HG02642 (cell line): Measurements from ENCODE around the gene CWH43.
A peak's percentile ranks its signal among the peaks of the same experiment; 100 is the strongest.
"Not testable (repeated sequence)": the region's sequence is repeated elsewhere in the genome, so short reads cannot be mapped to it uniquely, and the experiment has no call there.

Experiments used
- ATAC-seq: cut with Tn5 transposase; IDR thresholded peaks from one replicate; pipeline ENCODE4 v1.9.1; 2021; ENCODE audit warnings: mild to moderate bottlenecking; ENCODE audit not compliant: unreplicated experiment, poor library complexity

The CWH43 gene

DNA sequence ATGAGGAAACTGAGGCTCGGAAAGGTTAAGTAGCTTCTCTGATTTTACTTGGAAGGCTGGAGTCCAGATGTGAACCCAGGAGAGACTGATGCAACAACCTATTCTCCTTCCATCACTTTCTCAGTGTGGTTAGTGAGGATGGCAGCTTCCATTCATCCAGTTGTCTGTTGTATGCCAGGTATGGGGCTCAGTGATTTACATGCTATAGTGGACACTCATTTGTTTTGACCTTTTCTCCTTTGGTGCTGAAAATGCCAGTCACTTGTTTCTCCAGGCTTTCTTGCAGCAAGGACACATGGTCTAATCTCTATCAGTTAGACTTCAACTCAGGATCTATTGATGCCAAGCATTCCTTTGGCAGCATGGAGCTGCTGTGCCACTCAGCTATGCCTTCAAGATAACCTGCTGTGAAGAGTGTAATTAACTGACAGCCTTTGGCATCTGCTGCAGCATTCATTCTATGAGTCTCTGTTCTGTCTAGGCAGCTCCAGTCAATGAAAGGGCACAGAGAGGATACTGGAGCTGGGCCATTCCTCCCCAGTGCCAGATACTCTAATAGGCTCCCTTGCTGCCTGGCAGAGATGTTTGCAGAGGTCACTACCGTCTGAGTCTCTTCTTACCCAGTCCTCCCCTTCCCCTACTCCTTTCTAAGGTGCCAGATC lies 11.0 kb upstream of the CWH43 start:
- ATAC-seq, result no peak

DNA sequence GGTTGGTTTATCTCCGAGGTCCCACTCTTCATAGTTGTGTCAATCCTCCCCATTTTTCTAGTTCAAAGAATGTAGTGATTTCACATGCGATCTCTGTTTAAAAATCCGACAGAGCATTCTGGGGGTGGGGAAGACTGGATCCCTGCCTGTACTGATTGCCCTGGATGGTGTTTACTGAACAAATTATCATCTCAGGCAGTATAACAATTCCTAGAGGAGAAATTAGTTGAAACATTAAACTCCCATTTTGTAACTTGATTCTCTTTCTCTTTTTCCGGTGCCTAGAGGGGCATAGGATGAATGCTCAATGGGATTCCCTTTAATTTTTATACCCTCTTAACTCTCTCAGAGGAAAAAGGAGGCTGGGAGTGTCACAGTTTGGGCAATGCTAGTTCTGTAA lies 10.0 kb upstream of the CWH43 start:
- ATAC-seq, result no peak

DNA sequence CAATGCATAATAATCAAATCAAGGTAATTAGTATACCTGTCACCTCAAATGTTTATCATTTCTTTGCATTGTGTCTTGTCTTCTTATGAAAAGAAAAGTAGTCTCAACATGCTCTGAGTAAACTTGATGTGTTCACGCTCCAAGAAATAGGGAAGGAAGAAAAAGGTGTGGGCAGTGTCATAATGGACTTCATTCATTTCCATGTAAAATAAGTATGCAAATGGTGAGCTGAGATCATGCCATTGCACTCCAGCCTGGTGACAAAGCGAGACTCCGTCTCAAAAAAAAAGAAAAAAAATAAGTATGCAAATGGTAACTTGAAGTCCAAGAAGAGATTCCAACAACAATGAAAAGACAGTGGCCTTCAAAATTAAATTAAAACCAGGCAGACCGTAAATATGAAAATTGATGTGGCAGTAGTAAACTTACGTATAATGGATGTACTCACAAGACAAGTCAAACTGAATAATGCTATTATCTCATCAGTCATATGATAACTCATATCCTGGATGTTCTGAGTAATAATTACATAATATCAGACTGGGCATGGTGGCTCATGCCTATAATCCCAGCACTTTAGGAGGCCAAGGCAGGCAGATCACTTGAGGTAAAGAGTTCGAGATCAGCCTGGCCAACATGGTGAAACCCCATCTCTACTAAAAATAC lies 6.0 kb upstream of the CWH43 start:
- ATAC-seq, result no peak

DNA sequence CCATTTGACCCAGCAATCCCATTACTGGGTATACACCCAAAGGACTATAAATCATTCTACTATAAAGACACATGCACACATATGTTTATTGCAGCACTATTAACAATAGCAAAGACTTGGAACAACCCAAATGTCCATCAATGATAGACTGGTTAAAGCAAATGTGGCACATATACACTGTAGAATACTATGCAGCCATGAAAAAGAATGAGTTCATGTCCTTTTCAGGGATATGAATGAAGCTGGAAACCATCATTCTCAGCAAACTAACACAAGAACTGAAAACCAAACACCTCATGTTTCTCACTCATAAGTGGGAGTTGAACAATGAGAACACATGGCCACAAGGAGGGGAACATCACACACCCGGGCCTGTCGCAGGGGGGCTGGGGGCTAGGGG lies 2.1 kb upstream of the CWH43 start:
- not testable (repeated sequence) for ATAC-seq

DNA sequence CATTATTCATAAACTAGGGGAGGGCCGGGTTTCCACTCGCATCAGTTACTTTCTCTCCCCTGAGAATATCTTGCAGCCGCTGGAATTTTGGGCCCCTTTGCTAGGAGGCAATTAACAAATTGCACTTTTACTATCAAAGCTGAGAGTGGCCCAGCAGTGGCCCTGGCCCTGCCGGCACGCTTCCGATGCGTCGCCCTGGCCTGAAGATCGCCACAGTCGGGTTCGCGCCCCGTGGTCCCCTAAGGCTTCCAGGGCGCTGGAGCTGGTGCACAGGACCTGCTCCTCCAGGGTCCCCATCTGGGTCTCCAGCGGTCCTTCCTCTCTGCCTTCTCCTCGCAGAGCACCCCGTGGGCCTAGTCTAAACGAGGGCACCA lies 486 bp upstream of the CWH43 start:
- ATAC-seq, result no peak

DNA sequence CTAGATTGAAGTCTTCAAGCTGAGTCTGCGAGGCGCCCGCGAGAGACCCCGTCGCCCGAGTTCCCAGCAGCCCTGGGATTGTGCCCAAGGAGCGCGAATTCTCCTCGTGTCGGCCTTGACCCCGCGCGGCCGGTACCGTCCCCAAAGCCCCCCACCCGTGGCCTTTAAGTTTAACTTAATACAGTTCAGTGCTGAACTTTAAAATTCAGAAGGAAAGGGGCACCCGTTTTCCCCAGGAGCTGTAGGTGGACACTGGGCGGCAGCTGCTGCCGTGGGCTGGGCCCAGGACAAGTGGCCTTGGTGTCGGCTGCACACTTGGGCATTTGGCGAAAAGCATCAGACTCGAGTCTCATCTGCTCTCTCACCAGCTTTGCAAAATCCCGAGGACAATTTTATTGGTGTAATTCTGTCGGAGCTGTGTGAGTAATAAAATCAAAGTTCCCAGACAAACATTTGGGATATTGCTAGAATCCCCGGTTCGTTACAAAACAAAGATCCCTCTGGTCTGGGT lies 634 bp downstream of the CWH43 start:
- ATAC-seq, result no peak

DNA sequence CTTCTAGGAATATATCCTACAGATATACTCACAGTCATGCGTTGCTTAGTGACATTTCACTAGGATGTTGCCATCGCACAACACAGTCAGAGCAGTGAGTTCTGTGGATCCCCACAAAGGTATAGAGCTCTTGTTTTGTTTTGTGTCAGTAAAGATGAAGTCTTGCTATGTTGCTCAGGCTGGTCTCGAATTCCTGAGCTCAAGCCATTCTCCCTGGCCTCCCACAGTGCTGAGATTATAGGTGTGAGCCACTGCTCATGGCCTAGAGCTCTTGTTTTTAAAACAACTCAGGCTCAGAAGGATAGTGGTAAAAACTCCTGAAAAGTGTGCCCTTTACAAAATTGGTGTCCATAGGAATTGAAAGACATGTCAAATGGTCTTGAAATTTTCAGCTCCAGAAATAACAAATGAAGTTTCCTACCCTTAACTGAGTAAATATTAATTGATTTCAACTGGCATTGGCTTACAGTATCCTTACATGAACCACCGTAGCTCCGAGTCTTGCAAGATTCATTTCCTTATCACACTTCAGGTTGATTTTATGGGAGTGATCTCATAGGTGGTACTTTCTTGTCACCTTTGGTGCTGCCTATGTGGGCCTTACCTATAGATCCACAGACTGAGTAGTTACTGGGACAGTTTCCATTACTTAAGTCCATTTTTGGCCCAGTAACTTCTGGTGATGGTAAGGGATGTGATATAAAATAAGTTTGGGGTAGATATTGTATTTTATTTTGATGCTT lies 3.6 kb downstream of the CWH43 start:
- no peak for ATAC-seq

DNA sequence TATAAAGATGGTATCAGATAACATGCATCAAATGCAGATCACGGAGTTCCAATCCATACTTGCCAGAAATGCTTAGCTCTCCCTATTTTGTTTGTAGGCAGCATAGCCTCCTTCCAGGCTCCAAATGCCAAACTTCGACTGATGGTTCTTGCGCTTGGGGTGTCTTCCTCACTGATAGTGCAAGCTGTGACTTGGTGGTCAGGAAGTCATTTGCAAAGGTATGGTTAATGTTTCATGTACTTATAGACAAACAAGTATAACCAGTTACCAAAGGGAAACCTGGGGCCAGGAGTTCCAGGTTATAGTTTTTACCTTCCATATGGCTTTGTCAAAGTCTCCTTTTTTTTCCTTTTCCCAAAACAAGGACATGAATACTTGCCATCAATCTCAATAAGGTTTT lies 5.3 kb downstream of the CWH43 start:
- ATAC-seq, result no peak

DNA sequence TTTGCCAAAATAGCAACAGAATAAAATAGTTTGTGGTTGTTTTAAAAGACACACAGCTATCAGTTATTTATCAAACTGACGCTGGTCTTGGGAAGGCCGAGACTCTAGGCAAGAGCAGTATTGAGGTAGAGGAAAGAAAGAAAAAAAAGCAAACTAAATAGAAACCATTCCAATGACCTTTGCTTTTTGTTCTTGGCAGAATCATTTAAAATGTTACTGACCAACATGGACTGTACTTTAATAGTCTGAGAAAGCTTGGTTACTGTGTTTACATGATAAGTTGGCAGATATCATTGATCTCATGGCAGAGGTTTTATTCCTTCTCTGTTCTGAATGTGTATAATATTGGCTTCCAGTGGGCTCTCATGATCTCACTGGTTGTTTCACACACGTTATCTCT lies 11.9 kb downstream of the CWH43 start:
- no peak for ATAC-seq

DNA sequence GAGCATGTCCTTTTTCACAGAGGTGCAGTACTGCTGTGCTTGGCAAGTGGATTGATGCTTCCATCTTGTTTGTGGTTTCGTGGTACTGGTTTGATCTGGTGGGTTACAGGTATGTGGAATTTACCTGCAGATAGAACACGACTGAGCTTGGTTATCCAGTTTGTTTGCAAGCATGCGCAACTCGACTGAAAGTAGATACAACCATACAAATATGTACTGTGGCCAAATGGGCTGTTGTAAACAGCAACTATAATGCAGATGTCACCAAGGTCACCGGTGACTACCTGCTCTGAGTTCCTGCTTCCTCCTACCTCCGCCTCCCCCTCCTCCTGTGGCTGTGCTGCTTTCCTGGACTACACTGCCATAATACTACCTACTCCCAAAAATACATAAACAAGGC lies 12.4 kb downstream of the CWH43 start:
- no peak for ATAC-seq

DNA sequence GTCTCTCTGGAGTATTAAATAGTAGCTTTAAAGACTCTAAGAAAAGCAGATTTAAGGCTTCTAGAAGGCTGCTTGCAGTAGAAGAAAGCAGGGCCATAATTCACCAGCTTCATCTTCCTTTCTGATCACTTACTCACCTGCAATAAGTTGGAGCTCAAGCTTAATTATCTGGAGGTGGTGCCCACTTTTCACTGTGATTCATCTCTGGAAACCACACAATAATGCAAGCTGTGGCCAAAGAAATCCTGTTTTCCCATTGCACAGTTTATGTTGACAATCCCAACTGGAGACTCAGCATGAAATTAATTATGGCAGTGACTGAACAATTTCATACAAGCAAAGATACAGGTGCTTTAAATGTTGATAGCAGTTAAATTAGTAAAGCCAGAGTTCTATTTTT lies 14.7 kb downstream of the CWH43 start:
- ATAC-seq, result no peak

DNA sequence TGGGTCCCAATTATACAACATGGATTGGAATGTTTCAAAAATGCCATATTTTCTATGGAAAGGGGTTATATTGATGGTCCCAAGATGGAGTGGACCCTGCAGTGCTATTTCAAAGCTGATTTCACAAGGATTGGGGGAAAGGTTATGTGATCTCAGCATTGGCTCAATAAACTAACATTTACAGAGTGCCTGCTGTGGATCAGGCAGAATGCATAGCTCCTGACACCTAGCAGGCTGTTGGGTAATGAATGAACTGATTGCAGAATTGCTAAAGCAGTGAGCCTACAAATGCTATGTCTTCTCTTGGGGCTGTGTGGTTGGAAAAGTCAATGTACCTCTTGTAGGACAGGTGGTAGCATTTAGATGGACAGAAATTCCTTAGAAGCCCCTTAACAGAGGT lies 16.9 kb downstream of the CWH43 start:
- no peak for ATAC-seq

DNA sequence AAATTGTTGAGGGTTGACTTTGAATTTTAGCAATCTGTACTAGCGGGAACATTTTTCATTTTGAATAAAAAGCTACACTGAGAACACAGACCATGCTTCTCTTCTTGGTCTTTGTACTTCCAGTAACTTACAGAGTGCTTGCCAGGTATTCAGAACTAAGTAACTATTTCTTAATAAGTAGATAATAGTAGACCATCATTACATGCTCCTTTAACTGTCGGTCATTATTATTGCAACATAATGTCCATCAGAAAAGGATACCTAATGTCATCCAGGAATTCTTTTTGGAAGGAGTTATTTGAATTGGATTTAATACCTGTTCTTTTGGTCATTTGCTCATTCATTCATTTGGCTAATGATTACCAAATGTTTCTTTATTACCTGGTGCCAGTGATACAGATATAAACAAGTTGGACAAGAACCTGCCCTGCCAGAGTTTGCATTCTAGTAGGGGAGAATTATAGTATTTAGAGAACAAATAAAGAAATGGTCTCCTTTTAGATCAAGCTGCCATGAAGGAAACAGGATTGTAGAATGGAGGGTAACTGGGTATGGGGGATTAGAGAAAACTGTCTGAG lies 32.7 kb downstream of the CWH43 start:
- ATAC-seq, result no peak

DNA sequence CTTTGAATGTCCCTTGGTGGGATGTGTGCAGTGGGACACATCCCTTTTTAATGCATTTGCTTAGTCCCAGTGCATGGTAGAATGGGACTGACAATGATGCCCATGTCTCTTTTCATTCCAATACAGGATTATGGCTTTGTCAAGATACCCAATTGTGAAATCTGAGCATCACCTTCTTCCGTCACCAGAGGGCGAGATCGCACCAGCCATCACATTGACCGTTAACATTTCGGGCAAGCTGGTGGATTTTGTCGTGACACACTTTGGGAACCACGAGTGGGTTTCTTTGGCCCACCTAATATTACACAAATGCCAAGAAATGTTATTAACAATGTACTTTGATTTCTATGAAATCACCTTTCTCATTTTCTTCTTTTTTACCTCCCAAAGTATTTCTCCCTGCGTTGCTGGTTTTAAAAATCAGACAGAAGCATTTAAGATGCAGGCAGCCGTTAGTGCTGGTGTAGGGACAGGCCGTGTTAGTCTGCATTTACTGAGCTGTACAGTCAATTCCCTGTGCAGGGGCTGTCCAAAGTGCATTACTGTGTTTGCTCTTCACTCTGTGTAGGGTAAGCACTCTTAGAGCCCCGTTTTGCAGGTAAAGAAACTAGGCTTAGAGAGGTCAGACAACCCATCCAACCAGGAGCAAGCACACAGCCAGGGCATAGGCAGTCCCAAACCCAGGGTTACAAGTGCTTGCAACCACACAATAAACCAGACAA lies 46.5 kb downstream of the CWH43 start:
- no peak for ATAC-seq

DNA sequence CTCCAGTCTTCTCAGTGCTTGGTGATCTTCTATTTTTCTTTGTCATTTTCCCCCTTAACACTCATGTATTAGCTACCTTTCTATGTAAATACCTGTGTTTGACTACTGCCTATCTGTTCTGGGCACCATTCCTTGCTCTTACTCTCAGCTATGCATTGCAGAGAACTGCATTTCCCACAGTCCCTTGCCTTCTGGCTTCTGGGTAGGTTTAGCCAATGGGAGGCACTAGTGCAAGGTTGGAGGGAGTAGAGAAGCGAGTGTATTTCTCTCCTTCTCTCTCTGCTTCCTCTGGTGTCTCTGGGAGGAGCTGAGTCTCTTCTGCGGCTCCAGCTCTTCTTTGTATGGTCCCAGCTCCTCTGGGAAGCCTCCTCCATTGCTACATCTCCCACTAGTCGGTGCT lies 50.5 kb downstream of the CWH43 start:
- ATAC-seq, result no peak

DNA sequence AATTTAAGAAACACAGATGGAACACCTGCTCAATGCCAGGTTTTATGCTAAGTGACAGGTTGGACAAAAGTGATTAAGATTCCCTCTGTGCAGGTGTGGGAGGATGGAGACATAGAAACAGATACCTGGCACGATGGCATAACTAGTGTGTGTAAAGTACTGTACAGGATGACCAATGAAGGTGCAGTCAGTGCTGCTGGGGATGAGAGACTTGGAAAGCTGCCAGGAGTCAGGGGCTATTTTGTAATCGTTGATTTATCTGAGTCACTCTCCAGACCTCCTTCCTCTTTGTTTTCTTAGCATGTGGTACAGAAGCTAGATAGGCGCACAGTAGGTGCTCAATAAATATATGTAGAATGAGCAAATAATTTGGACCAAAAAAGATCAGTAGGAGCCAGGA lies 58.2 kb downstream of the CWH43 start:
- ATAC-seq, result no peak

DNA sequence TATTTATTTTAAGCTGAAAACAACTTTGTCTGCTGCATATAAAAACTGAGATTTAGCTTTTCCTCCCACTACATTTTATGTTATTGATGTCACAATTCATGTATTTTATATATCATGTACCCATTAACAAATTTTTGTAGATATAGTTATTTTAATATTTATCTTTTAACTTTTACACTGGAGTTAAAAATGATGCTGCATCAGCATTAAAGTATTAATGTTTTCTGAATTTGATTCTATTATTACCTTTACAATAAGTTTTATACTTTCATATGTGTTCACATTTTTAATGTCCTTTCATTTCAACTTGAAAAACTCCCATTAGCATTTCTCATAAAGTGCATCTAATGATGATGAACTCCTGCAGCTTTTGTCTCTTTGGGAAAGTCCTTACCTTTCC lies 72.2 kb downstream of the CWH43 start:
- no peak for ATAC-seq

DNA sequence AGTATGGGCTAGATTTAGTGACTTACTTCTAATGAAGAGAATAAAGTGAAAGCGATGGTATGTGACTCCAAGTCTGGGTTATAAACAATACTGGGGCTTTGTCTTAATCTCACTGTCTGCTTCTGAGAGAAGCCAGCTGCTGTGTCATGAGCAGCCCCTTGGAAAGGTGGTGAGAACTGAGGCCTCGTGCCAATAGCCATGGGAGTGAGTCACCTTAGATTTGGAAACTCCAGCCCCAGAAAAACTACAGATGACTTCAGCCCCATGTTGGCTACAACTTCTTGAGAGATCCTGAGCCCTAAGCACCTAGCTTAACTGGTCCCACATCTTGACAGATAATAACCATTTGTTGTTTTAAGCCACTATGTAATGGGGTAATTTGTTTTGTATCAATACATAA lies 77.6 kb downstream of the CWH43 start:
- no peak for ATAC-seq

DNA sequence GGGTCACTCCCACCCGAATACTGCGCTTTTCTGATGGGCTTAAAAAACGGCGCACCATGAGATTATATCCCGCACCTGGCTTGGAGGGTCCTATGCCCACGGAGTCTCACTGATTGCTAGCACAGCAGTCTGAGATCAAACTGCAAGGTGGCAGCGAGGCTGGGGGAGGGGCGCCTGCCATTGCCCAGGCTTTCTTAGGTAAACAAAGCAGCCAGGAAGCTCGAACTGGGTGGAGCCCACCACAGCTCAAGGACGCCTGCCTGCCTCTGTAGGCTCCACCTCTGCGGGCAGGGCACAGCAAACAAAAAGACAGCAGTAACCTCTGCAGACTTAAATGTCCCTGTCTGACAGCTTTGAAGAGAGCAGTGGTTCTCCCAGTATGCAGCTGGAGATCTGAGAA lies 86.1 kb downstream of the CWH43 start:
- not testable (repeated sequence) for ATAC-seq

DNA sequence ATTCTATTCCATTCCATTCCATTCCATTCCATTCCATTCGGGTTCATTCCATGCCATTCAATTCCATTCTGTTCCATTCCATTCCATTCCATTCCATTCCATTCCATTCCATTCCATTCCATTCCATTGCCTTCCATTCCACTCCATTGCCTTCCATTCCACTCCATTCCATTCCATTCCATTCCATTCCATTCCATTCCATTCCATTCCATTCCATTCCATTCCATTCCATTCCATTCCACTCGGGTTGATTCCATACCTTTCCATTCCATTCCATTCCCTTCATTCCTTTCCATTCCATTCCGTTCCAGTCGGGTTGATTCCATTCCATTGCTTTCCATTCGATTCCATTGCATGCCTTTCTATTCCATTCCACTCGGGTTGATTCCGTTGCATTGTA lies 105.8 kb downstream of the CWH43 start:
- ATAC-seq, result peak; percentile 33
